Keratinocyte (primary cell): Measurements from ENCODE around the gene PACSIN2. TPM values are rescaled to one million over a fixed set of nuclear protein-coding genes. Genes with fewer than 3 reads are reported as not detected.
"Not testable (repeated sequence)": the region's sequence is repeated elsewhere in the genome, so short reads cannot be mapped to it uniquely, and the experiment has no call there.

ENCODE experiments used
- DNase-seq: peaks from one replicate; pipeline ENCODE4 v3.0.0-alpha.2; 2011; ENCODE audit warnings: low read depth, missing footprints, low spot score
- FAIRE-seq: peaks from 2 replicates; lab custom pipeline; 2011; peaks lifted over from hg19 to GRCh38; lab: Jason Lieb, UNC
- H2AFZ ChIP-seq: 2 replicates; pipeline ENCODE4 v1.6.0; 2012; ENCODE audit warnings: low read length, control low read depth, inconsistent platforms; ENCODE audit not compliant: control insufficient read depth
- H3K27ac ChIP-seq: 2 replicates; pipeline ENCODE4 v1.5.1; 2011; ENCODE audit warnings: low read length; ENCODE audit not compliant: control insufficient read depth, insufficient read depth
- H3K27me3 ChIP-seq: 3 replicates; pipeline ENCODE4 v1.6.0; 2011; ENCODE audit warnings: low read length; ENCODE audit not compliant: control insufficient read depth, insufficient read depth; ENCODE audit errors: extremely low read depth
- H3K36me3 ChIP-seq, 2 experiments: 2 replicates in 1 of 2; 3 replicates in 1 of 2; pipeline ENCODE4 v1.5.1; 2011; ENCODE audit warnings: low read length in 2 of 2, mild to moderate bottlenecking in 1 of 2; ENCODE audit not compliant: control insufficient read depth in 2 of 2, insufficient read depth in 2 of 2; ENCODE audit errors: extremely low read depth in 1 of 2
- H3K4me1 ChIP-seq: 3 replicates; pipeline ENCODE4 v1.5.1; 2011; ENCODE audit warnings: low read length; ENCODE audit not compliant: control insufficient read depth, insufficient read depth; ENCODE audit errors: extremely low read depth
- H3K4me2 ChIP-seq: 3 replicates; pipeline ENCODE4 v1.6.0; 2011; ENCODE audit warnings: low read depth, low read length; ENCODE audit not compliant: control insufficient read depth, insufficient read depth; ENCODE audit errors: extremely low read depth
- H3K4me3 ChIP-seq, 3 experiments: fragments of 200-600 bp in 1 of 3; sonication (generic) in 1 of 3; 2 replicates in 2 of 3; 3 replicates in 1 of 3; pipeline ENCODE4 v1.5.1; 2011 to 2016; ENCODE audit warnings: low read length in 3 of 3, mild to moderate bottlenecking in 3 of 3, control low read depth in 2 of 3, inconsistent platforms in 1 of 3, low read depth in 1 of 3, mixed read lengths in 1 of 3, mixed run types in 1 of 3, moderate library complexity in 1 of 3; ENCODE audit not compliant: control insufficient read depth in 2 of 3, insufficient read depth in 2 of 3; ENCODE audit errors: extremely low read depth in 1 of 3
- H3K79me2 ChIP-seq: 2 replicates; pipeline ENCODE4 v1.6.0; 2012; ENCODE audit warnings: low read length; ENCODE audit not compliant: control insufficient read depth, insufficient read depth
- H3K9ac ChIP-seq: 3 replicates; pipeline ENCODE4 v1.6.0; 2011; ENCODE audit warnings: low read length; ENCODE audit not compliant: control insufficient read depth, insufficient read depth; ENCODE audit errors: extremely low read depth
- H3K9me1 ChIP-seq: 3 replicates; pipeline ENCODE4 v1.6.0; 2011; ENCODE audit warnings: low read length; ENCODE audit not compliant: control insufficient read depth, insufficient read depth; ENCODE audit errors: extremely low read depth
- H3K9me3 ChIP-seq: 2 replicates; pipeline ENCODE4 v1.5.1; 2012; ENCODE audit warnings: low read depth, low read length; ENCODE audit not compliant: control insufficient read depth
- H4K20me1 ChIP-seq: 3 replicates; pipeline ENCODE4 v1.6.0; 2011; ENCODE audit warnings: low read length; ENCODE audit not compliant: control insufficient read depth, insufficient read depth; ENCODE audit errors: extremely low read depth
- EZH2 ChIP-seq: IDR thresholded peaks from one replicate; pipeline ENCODE4 v1.6.1; 2012; ENCODE audit warnings: inconsistent platforms, mild to moderate bottlenecking, low read length, moderate library complexity
- dilution Hi-C: fragments of 300-500 bp; cut with MboI; formaldehyde crosslinking; loops from one replicate; pipeline ENCODE4 v1.7.0; 2020; ENCODE audit warnings: low sequenced_read_pairs; ENCODE audit not compliant: extremely low pct_ligation_motif_present
- polyA plus RNA-seq, 5 experiments: library from polyadenylated mRNA; depleted of rRNA in 3 of 5; stranded (reverse) in 3 of 5; stranded (forward) in 1 of 5; unstranded in 1 of 5; fragments of >200 nt; gene quantifications; 1 replicate in 1 of 5; 2 replicates in 3 of 5; 3 replicates in 1 of 5; pipeline versions ENCODE4 v1.2.1 to v1.2.3, GENCODE V29; 2011 to 2012; ENCODE audit warnings: missing spikeins in 2 of 5, low read depth in 1 of 5, low replicate concordance in 1 of 5
- TF ChIP-seq, protein P1 (sequence below), 3 experiments: IDR thresholded peaks in 1 of 3; conservative IDR thresholded peaks in 1 of 3; optimal IDR thresholded peaks in 1 of 3; 2 replicates in 2 of 3; 3 replicates in 1 of 3; pipeline versions ENCODE3 to v1.5.1; 2011; ENCODE audit warnings: low read length in 3 of 3, mild to moderate bottlenecking in 3 of 3, moderate library complexity in 2 of 3, control low read depth in 1 of 3, inconsistent platforms in 1 of 3; ENCODE audit not compliant: insufficient read depth in 2 of 3; ENCODE audit errors: extremely low read depth in 1 of 3

The PACSIN2 gene
- polyA plus RNA-seq, 1 donor (not counting 4 experiments of a cell fraction or from before 2014, with no cell fraction given), result 55.5 TPM

DNA sequence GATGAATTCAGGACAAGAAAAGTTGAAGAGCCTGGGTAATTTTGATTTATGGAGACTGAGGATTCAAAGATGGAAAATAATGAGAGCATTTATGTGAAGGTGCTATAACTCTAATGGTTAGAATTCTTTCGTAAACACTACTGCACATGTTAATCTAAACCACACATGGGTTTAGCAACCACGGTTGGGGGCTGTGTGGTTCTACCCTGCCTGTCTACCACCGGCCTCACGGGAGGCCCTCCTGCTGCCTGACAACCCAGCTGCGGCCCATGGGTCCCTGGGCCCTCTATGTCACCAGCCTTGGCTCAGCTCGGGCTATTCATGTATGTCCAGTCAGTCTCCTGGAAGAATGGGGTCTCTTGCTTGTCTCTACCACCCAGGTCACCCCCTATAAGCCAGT, 89.4 kb downstream of the PACSIN2 start:
- dilution Hi-C loops, result no loop called here
- no peak overlapping the region for H3K27ac ChIP-seq

DNA sequence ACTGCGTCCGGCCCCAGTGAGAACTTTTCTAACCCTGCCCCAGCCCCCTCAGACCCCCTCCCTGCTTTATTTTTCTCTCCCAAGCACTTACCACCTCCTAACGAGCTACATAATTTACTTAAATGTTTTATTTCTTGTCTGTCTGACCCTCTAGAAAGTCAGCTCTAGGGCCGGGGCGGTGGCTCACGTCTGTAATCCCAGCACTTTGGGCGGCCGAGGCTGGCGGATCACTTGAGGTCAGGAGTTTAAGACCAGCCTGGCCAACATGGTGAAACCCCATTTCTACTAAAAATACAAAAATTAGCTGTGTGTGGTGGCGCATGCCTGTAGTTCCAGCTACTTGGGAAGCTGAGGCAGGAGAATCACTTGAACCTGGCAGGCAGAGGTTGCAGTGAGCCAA, 89.9 kb downstream of the PACSIN2 start:
- dilution Hi-C loops, DNase-seq: not testable (repeated sequence)

More for the DNA sequence above, 89.4 kb downstream of the PACSIN2 start:
- no peak overlapping the region for H3K4me2 ChIP-seq
- no peak overlapping the region for H3K9ac ChIP-seq
- H4K20me1 ChIP-seq, result peaks cover 12% of the 10 kb centered on the region
- no peaks in the 10 kb centered on the region for H3K27me3 ChIP-seq
- H3K9me3 ChIP-seq, result no peaks in the 10 kb centered on the region
- H3K9me1 ChIP-seq, result no peaks in the 10 kb centered on the region
- DNase-seq (no peak), FAIRE-seq (no peak)
- no peak overlapping the region for H2AFZ ChIP-seq
- H3K4me1 ChIP-seq, result peaks cover 20% of the 10 kb centered on the region
- peaks cover 0 to 3% of the 10 kb centered on the region in 2 experiments for H3K36me3 ChIP-seq
- no peak overlapping the region for H3K4me3 ChIP-seq
- no peak for TF ChIP-seq EZH2
- TF ChIP-seq, protein P1, sequence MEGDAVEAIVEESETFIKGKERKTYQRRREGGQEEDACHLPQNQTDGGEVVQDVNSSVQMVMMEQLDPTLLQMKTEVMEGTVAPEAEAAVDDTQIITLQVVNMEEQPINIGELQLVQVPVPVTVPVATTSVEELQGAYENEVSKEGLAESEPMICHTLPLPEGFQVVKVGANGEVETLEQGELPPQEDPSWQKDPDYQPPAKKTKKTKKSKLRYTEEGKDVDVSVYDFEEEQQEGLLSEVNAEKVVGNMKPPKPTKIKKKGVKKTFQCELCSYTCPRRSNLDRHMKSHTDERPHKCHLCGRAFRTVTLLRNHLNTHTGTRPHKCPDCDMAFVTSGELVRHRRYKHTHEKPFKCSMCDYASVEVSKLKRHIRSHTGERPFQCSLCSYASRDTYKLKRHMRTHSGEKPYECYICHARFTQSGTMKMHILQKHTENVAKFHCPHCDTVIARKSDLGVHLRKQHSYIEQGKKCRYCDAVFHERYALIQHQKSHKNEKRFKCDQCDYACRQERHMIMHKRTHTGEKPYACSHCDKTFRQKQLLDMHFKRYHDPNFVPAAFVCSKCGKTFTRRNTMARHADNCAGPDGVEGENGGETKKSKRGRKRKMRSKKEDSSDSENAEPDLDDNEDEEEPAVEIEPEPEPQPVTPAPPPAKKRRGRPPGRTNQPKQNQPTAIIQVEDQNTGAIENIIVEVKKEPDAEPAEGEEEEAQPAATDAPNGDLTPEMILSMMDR (optimal IDR thresholded peaks at IDR 0.05 in 1 of 3, IDR thresholded peaks at IDR 0.05 in 1 of 3, conservative IDR thresholded peaks at IDR 0.05 in 1 of 3; ENCODE audit: extremely low read depth in 1 of 3, insufficient read depth in 2 of 3, low read length in 3 of 3), result no peak
- H3K79me2 ChIP-seq, result peaks cover 55% of the 10 kb centered on the region

DNA sequence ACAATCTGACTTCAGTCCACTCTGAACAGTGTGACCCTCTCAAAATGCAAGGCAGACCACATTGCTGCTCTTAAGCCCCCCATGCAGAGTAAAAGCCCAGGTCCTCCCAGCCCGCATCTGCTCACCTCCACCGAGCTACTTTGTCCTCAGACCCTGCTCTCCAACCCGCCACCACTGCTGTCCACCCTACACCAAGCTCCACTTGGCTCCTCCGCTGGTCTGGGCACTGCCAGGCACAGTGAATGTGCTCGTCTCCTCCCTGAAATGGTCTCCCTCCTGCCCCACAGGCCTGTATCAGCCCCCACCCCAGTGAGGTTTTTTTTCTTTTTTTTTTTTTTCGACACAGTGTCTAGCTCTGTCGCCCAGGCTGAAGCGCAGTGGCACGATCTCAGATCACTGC, 90.5 kb downstream of the PACSIN2 start:
- TF ChIP-seq, protein P1 (optimal IDR thresholded peaks at IDR 0.05 in 1 of 3, IDR thresholded peaks at IDR 0.05 in 1 of 3, conservative IDR thresholded peaks at IDR 0.05 in 1 of 3; ENCODE audit: extremely low read depth in 1 of 3, insufficient read depth in 2 of 3, low read length in 3 of 3), result no peak
- no peak for TF ChIP-seq EZH2
- H3K9me1 ChIP-seq, result no peaks in the 10 kb centered on the region
- FAIRE-seq (no peak), DNase-seq (no peak)
- dilution Hi-C loops, result no loop called here
- H3K27me3 ChIP-seq, result no peaks in the 10 kb centered on the region
- peaks cover 24% of the 10 kb centered on the region for H3K4me1 ChIP-seq
- H3K36me3 ChIP-seq, result no peaks in the 10 kb centered on the region
- H3K79me2 ChIP-seq, result peaks cover 50% of the 10 kb centered on the region
- H3K27ac ChIP-seq, result no peak overlapping the region
- H3K4me2 ChIP-seq, result no peak overlapping the region
- H3K9me3 ChIP-seq, result no peaks in the 10 kb centered on the region
- no peak overlapping the region for H3K9ac ChIP-seq
- peaks cover 7% of the 10 kb centered on the region for H4K20me1 ChIP-seq
- no peak overlapping the region for H3K4me3 ChIP-seq
- H2AFZ ChIP-seq, result no peak overlapping the region

More for the DNA sequence above, 89.9 kb downstream of the PACSIN2 start:
- not testable (repeated sequence) for H3K9ac ChIP-seq, H3K4me2 ChIP-seq, FAIRE-seq, H3K27me3 ChIP-seq, H3K9me1 ChIP-seq, H3K27ac ChIP-seq, H3K9me3 ChIP-seq, H4K20me1 ChIP-seq, H3K4me3 ChIP-seq, H2AFZ ChIP-seq, H3K36me3 ChIP-seq
- Histone ChIP-seq H3K4me1 (peaks cover 20% of the 10 kb centered on the region), H3K79me2 (peaks cover 56% of the 10 kb centered on the region)
